CD4-positive, alpha-beta T cell treated with Interleukin-15 for 4 hours (primary cell): ENCODE results near the gene LOXL1.
"Not testable (repeated sequence)": the region's sequence is repeated elsewhere in the genome, so short reads cannot be mapped to it uniquely, and the experiment has no call there.

Source experiments
- DNase-seq: peaks from one replicate; pipeline ENCODE4 v3.0.0-alpha.2; 2020; ENCODE audit warnings: low spot score

LOXL1 gene

DNA sequence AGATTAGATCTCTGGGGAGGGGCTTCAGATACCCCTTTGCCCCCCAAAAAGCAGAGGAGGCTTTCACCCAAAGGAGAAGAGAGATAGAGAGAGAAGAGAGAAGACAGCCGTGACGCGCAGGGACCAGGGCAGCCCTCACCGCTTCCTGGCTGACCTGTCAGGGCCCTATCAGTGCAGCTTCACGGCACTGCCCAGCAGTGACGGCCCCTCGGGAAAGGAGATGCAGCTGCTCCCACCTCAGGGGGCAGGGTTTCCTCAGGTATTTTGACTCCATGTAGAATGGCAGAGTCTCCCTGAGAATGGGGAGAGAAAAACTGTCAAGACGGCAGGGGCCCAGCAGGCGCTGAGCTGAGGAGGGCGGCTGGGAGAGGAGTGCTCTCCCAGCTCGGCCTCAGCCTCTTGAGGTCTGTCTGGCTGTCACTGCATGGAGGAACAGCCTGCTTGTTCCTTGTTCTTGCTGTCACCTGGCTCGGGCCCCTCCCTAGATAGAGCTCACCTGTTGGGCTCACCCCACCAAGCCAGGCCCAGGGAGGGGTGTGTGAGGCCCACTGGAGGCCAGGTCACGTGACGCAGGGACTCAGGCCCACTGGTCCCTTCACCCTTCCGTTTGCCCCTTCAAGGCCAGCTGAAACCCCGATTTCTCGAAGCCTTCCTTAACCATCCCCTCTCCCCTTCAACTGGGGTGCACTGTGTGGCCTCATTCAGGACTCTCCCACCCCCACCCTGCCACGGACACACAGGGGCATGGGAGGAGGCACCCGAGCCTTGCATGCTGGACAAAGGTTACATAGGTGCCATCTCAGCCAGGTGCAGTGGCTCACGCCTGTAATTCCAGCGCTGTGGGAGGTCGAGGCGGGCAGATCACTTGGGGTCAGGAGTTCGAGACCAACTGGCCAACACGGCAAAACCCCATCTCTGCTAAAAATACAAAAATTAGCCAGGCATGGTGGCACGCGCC is 28.2 kb downstream of the LOXL1 start:
- DNase-seq = no peak

DNA sequence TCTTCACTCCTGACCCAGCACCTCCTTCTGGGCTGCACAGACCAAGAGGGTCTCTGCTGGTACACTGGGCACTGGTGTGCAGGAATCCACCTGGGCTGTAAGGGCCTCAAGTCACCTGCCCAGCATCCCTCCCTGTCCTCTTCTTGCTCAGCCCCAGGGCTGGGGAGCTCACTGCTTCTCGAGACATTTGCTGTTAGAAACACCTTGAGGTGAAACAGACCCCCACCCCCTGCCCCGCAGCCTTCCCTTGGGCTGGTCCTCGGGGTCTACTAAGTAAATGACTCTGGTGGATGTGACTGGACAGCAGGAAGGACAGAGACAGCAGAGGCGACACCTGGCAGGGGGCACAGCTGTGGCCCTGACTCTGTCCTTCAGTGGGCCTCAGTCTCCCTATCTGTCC is 29.1 kb downstream of the LOXL1 start:
- DNase-seq = no peak

DNA sequence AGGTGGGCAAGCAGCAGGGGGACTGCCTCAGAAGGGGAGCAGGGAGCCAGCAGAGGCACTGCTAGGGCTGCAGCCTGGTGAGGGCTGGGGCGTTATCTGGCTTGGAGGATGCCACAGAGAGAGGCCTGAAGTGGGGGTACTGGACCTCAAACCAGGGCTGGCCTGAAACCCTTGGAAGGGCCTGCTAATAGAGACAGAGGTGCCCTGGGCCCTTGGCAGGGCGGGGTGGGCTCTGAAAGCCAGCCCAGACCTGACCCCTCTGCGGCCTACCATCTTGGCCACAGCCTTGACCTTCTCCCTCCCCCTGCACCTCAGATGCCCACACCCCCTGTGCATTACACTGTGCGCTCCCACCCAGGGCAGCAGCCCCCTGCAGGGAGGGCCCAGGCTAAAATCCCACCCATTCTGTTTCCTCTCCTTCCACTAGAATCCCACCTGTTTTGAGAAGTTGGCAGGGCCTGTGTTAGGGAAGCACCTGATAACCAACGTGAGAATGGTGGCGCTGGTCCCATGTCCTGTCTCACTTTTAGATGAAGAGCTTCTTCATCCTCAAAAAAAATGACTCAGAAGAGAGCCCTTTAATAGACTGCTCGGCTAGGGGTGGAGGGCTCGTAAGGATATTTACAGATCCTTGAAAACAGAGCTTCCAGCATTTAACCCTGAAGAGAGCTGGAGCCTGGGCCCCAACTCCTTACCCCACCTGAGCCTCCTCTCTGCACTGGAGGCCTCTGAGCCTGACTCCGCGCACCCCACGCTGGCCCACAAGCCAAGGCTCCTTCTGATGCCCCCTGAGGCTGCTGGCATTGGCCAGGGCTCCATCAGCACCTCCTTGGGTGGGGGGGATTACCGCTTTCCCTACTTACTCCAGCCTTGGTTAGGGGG is 29.8 kb downstream of the LOXL1 start:
- no peak for DNase-seq

DNA sequence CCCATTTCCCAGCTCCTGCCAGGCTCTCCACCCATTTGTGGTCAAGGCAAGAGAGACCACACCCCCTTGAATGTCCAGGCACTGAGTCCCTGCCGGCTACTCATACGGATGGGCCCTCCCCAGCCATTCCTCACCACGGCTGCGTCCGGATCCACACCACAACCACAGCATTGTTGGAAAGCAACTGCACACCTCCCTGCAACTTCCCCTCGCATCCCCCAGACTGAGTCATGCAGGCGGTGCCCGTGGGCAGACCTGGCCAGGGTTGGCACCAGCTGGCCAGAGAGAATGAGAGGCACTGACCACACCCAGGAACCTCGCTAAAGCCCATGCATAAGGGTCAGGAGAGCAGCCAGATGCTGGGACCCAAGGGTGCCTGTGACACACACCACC is 30.5 kb downstream of the LOXL1 start:
- no peak for DNase-seq

DNA sequence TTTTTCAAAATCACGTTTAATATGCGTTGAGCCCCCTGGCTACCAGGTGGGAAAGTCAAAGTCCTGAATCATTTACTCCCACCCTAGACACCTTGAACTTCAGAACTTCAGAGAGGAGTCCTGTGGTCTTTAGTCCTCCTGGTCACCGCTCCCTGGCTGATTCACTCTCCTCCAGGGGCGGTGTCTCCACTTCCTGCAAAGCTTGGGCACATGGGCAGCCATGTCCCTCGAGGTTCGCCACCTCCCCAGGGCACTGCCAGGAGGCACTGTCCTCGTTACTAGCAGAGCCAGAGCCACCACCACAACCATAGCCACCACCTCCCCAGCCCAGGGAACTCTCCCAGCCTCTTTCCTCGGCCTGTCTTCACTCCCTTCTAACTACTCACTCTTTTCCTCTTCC is 31.0 kb downstream of the LOXL1 start:
- DNase-seq = no peak

DNA sequence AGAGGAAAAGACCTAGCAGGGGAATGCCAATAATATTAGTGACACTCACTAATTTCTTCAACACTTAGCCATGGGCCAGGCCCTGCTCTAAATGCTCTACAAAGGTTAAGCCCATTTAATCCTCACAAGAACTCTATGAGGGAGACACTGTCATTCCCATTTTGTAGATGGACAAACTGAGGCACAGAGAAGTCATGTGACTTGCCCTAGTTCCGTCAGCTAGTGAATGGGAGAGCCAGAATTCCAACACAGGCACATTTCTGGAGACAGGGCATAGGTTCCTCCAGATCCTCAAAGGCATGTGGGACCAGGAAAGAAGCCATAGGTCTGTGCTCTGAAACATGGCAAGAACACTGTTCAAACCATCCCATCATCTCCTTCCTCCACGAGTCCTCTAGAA is 31.5 kb downstream of the LOXL1 start:
- no peak for DNase-seq

DNA sequence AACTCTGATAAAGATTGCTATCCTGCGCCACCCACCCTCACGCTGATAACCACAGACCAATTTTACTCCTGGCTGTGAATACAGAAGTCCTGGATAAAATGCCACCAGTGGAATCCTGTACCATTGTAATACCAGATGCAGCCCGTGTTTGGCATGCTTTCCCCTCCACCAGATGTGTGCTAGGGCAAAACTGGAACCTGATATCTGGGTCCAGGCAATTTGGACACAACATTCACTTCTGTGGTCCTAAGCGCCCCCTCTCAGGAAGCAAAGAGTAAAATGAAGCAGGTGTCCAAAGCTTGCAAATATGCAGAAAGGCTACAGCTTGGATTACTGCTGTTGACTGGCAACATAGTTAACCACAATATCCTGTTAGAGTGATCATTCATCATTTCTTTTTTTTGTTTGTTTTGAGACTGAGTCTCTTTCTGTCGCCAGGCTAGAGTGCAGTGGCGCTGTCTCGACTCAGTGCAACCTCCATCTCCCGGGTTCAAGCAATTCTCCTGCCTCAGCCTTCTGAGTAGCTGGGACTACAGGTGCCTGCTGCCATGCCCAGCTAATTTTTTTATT is 32.8 kb downstream of the LOXL1 start:
- peak; percentile 48 for DNase-seq

DNA sequence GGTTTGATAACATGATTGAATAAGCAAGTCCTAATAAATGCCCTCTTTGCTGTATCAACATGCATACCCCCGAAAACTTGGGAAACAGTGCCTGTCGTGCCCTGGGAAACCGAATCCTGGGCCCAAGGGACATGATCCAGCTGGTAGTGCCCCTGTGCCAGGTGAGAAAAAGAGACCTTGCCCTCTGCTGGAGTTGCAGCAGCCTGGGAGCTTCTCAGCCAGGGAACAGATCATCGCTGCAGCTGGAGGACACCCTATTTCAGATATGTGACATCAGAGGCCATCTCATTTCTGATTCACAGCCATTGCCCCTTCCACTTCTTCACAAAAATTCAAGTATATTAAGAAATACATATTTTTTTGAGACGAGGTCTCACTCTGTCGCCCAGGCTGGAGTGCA is 33.5 kb downstream of the LOXL1 start:
- DNase-seq = no peak

DNA sequence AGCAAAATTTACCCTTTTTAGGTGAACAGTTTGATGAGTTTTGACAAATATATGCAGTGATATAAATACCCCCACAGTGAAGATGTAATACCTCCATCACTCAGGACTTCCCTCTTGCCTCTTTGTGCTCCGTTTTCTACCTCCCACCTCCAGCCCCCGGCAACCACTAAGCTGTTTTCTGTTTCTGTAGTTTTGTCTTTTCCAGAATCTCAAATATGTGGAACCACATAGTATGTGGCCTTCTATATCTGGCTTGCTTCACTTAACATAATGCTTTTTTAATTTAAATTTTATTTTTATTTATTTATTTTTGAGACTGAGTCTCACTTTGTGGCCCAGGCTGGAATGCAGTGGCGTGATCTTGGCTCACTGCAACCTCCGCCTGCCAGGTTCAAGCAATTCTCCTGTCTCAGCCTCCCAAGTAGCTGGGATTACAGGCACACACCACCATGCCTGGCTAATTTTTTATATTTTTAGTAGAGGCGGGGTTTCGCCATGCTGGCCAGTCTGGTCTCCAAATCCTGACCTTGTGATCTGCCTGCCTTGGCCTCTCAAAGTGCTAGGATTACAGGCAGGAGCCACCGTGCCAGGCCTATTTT is 34.3 kb downstream of the LOXL1 start:
- not testable (repeated sequence) for DNase-seq

DNA sequence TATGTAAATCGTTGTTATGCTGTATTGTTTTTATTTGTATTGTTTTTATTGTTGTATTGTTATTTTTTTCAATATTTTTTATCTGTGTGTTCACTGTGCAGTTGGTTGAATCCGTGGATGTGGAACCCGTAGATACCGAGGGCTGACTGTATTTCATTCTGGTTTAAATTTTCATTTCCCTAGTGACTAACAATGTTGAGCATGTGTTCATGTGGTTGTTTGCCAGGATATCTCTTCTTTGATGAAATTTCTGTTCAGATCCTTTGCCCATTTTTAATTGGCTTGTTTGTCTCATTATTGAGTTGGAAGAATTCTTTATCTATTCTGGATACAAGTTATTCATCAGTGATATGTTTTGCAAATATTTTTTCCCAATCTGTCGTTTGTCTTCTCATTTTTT is 36.2 kb downstream of the LOXL1 start:
- DNase-seq = no peak

DNA sequence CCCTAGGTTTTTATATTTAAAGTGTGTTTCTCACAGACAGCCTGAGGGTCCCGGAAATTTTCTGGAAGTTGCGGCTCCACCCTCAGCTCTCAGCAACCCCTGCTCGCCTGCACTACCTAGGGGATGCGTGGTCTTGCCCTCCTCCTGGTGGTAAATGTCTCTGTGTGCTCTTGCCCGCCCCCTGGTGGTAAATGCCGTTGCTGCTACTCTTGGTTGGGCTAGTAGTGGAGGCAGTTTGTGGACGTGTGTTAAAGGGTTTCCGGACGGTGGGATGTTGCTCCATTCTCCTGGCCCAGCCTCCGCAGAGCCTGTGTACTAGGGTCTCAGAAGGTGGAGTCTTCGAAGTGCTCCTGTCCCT is 38.5 kb downstream of the LOXL1 start:
- peak; percentile 88 for DNase-seq

DNA sequence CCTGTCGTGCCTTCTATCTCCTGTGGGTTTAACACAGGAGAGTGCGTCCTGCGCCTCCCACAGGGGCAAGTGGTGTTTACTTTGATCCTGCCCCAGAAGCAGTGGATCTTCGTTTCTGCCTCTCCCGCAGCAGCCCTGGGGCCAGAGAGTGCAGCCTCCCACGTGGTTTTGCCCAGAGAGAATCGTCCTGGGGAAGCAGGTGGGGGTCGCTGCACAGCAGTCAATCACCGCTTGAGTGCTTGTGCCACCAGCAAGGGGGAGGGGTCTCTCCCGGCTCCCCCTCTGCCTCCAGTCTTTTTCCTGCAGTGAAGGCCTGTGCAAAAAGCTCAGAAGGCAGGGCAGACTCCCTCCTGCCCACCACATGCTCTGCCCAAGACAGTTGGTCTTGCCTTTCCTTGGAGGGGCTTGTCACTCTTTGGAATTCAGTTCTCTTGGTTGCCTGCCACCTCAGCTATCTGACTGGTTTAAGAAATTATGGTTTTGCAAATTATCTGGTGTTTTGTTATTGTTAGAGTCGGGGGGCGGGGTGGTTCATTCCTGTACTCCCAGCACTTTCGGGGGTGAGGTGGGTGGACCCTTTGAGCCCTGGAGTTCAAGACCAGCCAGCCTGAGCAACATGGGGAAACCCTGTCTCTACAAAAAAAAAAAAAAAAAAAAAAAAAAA is 39.0 kb downstream of the LOXL1 start:
- DNase-seq = no peak

DNA sequence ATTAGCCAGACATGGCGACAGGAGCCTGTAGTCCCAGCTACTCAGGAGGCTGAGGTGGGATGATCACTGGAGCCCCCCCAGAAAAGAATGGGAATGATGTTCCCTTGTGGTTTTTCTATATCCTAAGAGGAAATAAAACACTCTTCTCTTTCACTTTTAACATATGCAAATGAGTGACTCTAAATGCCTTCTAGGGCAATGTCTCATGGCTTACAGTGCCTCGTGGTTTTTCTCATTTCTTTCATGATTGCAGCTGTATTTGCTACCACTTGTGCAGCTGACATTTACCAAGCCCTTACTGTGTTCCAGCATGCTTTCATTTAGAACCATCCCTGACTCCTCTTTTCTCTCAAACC is 39.5 kb downstream of the LOXL1 start:
- DNase-seq = peak; percentile 49

DNA sequence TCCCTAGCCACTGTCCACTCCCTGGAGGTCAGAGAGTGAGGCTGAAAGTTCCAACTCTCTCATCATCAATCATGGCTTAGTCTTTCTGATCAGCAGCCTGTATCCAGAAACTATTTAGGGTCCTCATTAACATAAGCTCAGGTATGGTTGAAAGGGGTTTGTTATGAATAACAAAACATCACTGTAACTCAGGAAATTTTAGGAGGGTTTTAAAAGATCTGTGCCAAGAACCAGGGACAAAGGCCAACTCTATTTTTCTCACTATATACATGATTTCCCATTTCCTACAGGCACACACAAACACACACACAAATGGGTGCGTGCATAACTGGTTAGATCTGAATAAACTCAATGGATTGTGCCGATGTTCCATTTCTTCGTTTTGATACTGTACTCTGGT is 42.2 kb downstream of the LOXL1 start:
- no peak for DNase-seq

DNA sequence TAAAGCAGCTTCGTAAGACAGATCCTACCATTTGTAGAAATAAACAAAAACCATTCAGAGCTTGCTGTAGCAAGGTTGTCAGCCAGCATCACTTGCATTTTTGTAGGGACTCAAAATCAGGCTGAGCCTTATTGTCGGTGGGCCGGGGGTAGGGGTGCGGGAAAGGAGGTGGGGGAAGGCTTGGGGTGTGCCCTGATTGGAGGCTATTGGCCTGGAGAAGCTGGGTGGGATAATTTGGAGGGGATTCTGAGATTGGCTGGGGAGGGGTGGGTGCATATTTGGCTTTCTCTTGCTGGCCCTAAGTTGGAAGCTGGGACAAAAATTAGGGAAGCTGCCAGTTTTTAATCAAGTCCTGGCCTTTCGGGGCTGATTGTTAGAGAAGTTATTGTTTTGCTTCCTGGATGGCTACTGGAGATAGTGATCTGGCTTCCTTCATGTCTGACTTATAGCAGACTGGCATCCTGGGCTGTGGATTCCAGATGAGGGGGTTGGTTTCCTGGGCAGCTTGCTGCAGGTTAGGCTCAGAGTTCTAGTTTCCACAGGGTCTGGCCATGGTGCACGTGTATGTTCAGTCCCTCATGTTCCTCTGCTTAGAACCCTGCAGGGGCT is 43.0 kb downstream of the LOXL1 start:
- DNase-seq = no peak

DNA sequence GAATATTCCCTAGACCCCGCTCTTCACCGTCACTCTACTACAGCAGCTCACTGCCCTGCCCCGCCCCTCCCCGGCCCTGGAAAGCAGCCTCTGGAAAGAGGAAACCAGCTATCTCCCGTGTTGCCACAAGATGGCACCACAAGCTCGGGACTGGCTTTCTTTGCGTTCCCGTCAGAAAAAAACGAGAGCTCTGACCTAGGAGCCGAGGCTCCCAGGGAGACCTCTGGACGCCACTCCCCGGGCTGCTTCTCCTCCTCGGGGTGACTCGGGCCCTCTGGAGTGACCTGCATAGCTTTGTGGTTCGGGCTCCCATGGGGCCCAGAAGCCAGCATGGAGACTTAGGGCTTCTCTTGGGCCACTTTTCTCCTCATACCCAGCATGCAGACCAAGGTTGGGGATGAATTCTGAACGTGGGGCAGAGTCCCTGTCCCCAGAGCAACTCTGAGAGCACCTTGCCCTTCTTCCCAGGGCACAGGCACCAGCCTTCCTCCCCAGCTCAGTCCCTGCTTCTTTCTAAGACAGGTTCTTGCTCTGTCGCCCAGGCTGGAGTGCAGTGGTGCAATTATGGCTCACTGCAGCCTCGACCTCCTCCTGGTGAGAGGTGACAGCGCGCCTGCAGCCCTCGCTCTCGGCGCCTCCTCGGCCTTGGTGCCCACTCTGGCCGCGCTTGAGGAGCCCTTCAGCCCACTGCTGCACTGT is 46.9 kb downstream of the LOXL1 start:
- DNase-seq = peak; percentile 80

DNA sequence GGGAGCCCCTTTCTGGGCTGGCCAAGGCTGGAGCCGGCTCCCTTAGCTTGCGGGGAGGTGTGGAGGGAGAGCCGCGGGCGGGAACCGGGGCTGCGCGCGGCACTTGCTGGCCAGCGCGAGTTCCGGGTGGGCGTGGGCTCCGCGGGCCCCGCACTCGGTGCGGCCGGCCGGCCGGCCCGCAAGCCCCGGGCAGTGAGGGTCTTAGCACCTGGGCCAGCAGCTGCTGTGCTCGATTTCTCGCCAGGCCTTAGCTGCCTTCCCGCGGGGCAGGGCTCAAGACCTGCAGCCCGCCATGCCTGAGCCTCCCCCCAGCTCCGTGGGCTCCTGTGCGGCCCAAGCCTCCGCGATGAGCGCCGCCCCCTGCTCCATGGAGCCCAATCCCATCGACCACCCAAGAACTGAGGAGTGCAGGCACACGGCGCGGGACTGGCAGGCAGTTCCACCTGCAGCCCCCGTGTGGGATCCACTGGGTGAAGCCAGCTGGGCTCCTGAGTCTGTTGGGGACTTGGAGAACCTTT is 47.5 kb downstream of the LOXL1 start:
- not testable (repeated sequence) for DNase-seq

DNA sequence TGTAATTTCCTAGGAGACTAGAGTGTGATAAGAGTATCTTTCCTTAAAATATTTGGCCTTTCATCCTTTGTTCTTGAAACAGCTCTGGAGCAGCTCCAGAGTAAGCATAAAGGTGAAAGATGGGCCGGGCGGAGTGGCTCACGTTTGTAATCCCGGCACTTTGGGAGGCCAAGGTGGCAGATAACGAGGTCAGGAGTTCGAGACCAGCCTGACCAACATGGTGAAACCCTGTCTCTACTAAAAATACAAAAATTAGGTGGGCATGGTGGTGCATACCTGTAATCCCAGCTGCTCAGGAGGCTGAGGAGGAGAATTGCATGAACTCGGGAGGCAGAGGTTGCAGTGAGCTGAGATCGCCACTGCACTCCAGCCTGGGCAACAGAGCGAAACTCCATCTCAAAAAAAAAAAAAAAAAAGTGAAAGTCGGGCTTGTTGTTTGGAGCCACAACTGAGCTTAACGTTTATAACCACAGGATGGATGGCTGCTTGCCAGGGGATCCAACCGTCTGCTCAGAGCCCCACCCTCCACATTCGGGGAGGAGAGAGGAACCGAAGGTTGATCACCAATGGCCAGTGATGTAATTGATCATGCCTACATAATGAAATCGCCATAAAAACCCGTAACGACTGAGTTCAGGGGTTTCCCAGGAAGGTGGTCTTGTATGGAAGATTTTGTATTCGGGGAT is 49.3 kb downstream of the LOXL1 start:
- peak; percentile 30 for DNase-seq

DNA sequence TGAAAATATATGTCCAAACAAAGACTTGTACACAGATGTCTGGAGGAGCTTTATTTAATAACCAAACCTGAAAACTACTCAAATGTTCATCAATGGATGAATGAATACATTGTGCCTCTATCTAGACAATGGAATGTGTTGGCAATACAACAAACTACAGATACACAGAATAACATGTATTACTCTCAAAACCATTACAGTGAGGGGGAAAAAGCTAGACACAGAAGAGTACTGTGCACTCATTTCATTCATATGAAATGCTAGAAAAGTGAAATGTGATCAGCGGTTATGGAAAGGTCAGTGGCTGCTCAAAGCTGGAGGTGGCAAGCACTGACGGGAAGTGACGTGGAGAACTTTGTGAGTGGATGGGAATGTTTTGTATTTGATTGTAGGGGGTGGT is 52.6 kb downstream of the LOXL1 start:
- DNase-seq = no peak

DNA sequence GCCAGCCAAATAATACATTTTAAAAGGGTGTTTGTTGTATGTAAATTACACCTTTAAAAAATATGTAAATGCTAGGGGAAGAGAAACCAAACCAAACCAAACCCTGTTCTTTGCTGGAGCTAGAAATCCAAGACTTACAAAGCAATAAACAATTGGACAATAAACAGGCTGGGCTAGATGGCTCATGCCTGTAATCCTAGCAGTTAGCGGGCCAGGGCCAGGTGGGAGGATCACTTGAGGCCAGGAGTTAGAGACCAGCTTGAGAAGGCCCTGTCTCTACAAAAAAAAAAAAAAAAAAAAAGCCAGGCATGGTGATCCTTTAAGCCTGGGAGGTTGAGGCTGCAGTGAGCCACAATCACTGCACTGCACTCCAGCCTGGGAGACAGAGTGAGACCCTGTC is 53.4 kb downstream of the LOXL1 start:
- DNase-seq = no peak
